Gastroesophageal sphincter (tissue), 4 donors: ENCODE results near the gene CARD9. TPM values are rescaled to one million over a fixed set of nuclear protein-coding genes. Genes with fewer than 3 reads are reported as not detected.
A peak's percentile ranks its signal among the peaks of the same experiment; 100 is the strongest.

Experiments
- ATAC-seq: fragments of 150-250 bp; one replicate; pipeline ENCODE4 v1.9.1; 2016; ENCODE audit warnings: mild to moderate bottlenecking, moderate library complexity
- H3K27ac ChIP-seq, 4 donors: fragments of 200-600 bp; sonication (generic) in 3 of 4; 1 replicate in 3 of 4; 2 replicates in 1 of 4; pipeline ENCODE4 v1.5.1; 2016 to 2019
- H3K27me3 ChIP-seq: fragments of 200-600 bp; sonication (generic); one replicate; pipeline ENCODE4 v1.5.1; 2019
- H3K36me3 ChIP-seq, 2 donors: fragments of 200-600 bp; sonication (generic); one replicate each; pipeline ENCODE4 v1.5.1; 2019; ENCODE audit warnings: control low read depth in 1 of 2
- H3K4me1 ChIP-seq, 3 donors: fragments of 200-600 bp; sonication (generic); 1 replicate in 2 of 3; 2 replicates in 1 of 3; pipeline ENCODE4 v1.5.1; 2016 to 2019; ENCODE audit warnings: control low read depth in 2 of 3
- H3K4me3 ChIP-seq, 2 donors: fragments of 200-600 bp; sonication (generic); one replicate each; pipeline ENCODE4 v1.5.1; 2019; ENCODE audit warnings: mild to moderate bottlenecking in 1 of 2, moderate library complexity in 1 of 2
- H3K9me3 ChIP-seq, 3 donors: fragments of 200-600 bp; sonication (generic); one replicate each; pipeline ENCODE4 v1.5.1; 2017 to 2019; ENCODE audit warnings: control low read depth in 2 of 3
- EP300 ChIP-seq: sonication (generic); formaldehyde crosslinking; IDR thresholded peaks from one replicate; pipeline ENCODE4 v1.6.1; 2017; ENCODE audit warnings: antibody characterized with exemption, mild to moderate bottlenecking
- POLR2A ChIP-seq, 2 donors: fragments of 450-650 bp; IDR thresholded peaks; one replicate each; pipeline ENCODE4 v1.6.1; 2017; ENCODE audit warnings: antibody characterized with exemption in 2 of 2, mild to moderate bottlenecking in 2 of 2, moderate library complexity in 1 of 2
- POLR2AphosphoS5 ChIP-seq: sonication (generic); formaldehyde crosslinking; IDR thresholded peaks from one replicate; pipeline ENCODE4 v1.6.1; 2017; ENCODE audit warnings: antibody characterized with exemption
- WGBS, 2 donors: methylation state at CpG; one replicate each; pipeline ENCODE4 v1.1.5; 2018; ENCODE audit warnings: low coverage in 1 of 2; 5-methylcytosine and 5-hydroxymethylcytosine counted together
- total RNA-seq, 4 donors: library from RNA; depleted of rRNA; stranded (reverse); fragments of >200 nt; gene quantifications; one replicate each; pipeline ENCODE4 v1.1.0, GENCODE V29; 2016
- TF ChIP-seq, protein P1 (sequence below), 4 experiments: fragments of 200-600 bp in 2 of 4; fragments of 450-650 bp in 2 of 4; sonication (generic) in 1 of 4; IDR thresholded peaks; one replicate each; pipeline ENCODE4 v1.5.1; 2017 to 2019; ENCODE audit warnings: antibody characterized with exemption in 4 of 4, mild to moderate bottlenecking in 2 of 4, moderate library complexity in 2 of 4

The CARD9 gene
- total RNA-seq, 4 donors from 2014 or later, result 1.3 to 2.3 (median 1.8) TPM

DNA sequence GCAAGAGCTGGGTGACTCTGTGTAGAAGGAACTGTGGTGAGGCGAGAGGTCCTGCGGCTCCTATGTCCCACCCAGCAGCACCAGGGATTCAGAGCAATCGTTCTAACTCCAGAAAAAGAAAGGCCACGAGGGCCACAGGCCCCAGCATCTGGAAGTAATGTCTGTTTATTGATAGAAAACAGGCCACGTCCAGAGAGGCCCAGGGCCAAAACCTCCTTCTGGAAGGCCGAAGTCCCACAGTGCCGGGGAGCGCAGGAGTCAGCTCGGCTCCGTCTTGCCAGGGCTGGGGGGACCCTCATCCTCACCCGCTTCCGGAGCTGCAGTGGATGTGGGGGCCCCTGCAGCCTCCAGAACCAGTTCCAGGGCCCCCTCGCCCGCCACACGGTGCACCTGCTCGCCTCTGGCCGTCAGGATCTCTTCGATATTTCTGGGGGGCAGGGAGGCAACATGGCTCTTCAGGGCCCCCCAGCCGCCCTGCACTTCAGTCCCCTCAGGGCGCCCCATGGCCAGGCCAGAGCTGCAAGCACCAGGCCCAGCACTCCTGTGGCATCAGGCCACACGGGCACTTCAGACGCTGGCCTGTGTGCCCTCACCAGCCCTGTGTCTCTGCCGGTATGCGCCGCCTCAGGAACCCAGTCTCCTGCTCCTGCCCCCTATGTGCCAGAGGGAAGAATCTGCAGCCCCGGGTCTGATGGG is 11.6 kb downstream of the CARD9 start:
- no peaks in the 10 kb centered on the region for H3K9me3 ChIP-seq
- H3K4me3 ChIP-seq, result no peak overlapping the region
- ATAC-seq, result no peak
- H3K27ac ChIP-seq, result peak overlapping the region in 3 of 4 donors; percentile 90 to 97 (median 95)
- WGBS, 2 donors, result 90% methylated on average over 2 of the region's 26 CpGs; no CpG with 5 or more reads in 1 of the 2 donors
- H3K4me1 ChIP-seq, result peaks cover 0 to 40% (median 17%) of the 10 kb centered on the region in 3 donors
- peak; percentile 3 for TF ChIP-seq POLR2AphosphoS5
- TF ChIP-seq POLR2A (IDR thresholded peaks at IDR 0.05), result no peak
- TF ChIP-seq, protein P1, sequence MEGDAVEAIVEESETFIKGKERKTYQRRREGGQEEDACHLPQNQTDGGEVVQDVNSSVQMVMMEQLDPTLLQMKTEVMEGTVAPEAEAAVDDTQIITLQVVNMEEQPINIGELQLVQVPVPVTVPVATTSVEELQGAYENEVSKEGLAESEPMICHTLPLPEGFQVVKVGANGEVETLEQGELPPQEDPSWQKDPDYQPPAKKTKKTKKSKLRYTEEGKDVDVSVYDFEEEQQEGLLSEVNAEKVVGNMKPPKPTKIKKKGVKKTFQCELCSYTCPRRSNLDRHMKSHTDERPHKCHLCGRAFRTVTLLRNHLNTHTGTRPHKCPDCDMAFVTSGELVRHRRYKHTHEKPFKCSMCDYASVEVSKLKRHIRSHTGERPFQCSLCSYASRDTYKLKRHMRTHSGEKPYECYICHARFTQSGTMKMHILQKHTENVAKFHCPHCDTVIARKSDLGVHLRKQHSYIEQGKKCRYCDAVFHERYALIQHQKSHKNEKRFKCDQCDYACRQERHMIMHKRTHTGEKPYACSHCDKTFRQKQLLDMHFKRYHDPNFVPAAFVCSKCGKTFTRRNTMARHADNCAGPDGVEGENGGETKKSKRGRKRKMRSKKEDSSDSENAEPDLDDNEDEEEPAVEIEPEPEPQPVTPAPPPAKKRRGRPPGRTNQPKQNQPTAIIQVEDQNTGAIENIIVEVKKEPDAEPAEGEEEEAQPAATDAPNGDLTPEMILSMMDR (IDR thresholded peaks at IDR 0.05), result no peak
- H3K27me3 ChIP-seq, result peaks cover 22% of the 10 kb centered on the region
- H3K36me3 ChIP-seq, result peaks cover 0 to 35% of the 10 kb centered on the region in 2 donors

DNA sequence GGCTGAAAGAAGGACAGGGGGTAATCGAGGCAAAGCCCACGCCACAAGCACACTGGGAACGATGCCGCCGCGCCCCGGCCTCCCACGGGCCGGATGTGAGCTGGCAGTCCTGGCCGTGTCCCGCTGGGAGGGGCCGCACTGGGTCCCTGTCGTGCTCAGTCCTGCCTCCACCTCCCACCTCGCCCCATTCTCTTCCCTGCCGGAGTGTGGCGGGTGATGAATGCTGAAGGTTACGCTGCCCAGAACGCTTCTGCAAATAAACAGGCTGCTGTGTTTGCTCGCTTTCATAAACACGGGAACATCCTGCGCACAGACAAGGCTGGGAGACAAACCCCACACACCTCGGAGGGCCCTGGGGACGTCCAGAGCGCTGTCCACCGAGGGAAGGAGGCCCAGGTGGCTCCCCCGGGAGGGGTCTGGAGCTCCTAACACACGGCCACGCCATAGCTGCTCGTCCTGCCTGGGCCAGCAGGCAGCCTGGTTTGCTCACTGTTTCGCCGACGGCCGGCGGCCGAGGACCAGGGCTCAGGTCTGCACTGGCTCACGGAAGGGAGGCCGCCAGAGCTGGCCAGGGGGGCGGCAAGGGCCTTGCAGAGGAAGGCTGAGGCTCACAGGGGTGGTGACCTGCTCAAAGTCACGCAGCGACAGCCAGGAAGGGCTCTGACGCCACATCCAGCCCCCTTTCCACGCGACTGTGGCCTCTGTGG is 12.3 kb downstream of the CARD9 start:
- WGBS, 2 donors, result 35 to 50% methylated on average over 5 to 10 of the region's 43 CpGs
- H3K4me3 ChIP-seq, result no peak overlapping the region
- peaks cover 0 to 40% (median 17%) of the 10 kb centered on the region in 3 donors for H3K4me1 ChIP-seq

DNA sequence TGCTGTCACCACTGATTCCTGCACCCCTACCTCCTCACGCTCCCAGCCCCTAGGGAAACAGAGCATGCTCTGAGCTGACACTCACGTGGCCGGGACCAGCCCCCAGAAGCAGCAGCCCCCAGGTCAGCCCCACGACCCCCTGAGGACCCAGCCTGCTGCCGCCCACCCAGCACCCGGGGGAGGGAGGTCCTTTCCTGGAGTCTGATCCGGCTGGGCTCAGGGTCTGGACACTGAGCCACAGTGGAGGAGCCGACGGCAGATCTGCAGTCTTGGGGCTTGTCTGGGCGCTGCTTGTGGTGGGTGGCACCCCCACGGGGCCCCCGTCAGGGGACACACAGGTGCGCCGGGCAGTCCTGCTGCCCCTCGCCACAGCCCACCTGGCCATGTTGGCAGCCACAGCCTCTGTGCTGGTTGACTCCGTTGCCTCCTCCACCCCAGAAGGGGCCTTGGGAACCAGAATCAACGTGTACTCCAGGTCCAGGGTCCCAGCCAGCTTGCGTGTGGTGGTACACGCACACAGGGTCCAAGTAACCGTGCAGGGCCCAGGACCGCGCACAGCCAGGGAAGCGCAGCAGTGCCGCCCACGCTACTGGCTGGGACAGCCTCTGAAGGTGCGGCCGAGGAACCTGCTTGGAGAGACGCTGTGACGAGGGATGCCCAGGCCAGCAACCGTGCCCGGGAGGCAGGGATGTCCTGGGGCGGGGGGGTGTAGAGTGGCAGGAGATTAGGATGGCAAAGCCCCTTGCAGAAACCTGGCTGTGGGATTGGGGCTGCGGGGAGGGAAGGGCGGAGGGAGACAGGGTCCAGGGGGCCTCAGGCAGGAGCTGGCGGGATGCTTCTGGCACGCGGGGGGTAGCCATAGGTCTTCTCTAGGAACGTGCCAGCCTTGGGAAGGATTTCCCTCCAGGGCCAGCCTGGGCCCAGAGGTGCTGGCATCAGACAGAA is 13.4 kb downstream of the CARD9 start:
- Histone ChIP-seq H3K27me3 (peaks cover 10% of the 10 kb centered on the region), H3K27ac (no peak overlapping the region), H3K4me3 (no peak overlapping the region), H3K4me1 (peaks cover 0 to 50% (median 17%) of the 10 kb centered on the region in 3 donors), H3K36me3 (peaks cover 0 to 49% of the 10 kb centered on the region in 2 donors), H3K9me3 (no peaks in the 10 kb centered on the region)
- 83 to 88% methylated on average over 2 to 4 of the region's 38 CpGs for WGBS, 2 donors
- TF ChIP-seq POLR2AphosphoS5 (no peak), POLR2A (IDR thresholded peaks at IDR 0.05) (no peak), EP300 (no peak)
- TF ChIP-seq, protein P1 (IDR thresholded peaks at IDR 0.05), result no peak
- ATAC-seq, result no peak

More for the DNA sequence above, 12.3 kb downstream of the CARD9 start:
- Histone ChIP-seq H3K27me3 (peaks cover 15% of the 10 kb centered on the region), H3K36me3 (peaks cover 0 to 42% of the 10 kb centered on the region in 2 donors), H3K27ac (peak overlapping the region in 3 of 4 donors; percentile 28 to 97 (median 90)), H3K9me3 (no peaks in the 10 kb centered on the region)
- no peak for ATAC-seq
- no peak for TF ChIP-seq POLR2AphosphoS5
- no peak for TF ChIP-seq EP300
- TF ChIP-seq, protein P1 (IDR thresholded peaks at IDR 0.05), result no peak
- no peak for TF ChIP-seq POLR2A (IDR thresholded peaks at IDR 0.05)

DNA sequence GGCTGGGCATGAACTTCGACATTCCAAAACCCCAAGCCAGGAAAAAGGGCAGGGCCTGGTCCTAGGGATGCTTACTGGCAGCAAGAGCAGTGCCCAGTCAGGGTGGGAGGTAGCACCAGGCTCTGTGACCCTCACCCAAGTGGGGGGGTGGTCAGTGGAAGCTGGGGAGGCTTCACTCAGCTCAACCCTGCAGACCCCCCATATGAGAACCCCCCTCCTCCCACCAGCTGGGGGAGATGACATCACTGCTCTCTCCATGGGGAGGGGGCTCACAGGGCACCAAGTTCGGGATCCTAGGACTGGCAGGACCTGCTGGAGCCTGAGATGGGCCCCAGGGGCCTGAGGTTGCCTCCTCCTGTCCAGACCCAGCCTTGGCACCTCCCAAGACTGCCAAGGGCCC is 14.6 kb downstream of the CARD9 start:
- no peak for ATAC-seq
- no CpG with 5 or more reads among the region's 2 CpGs for WGBS, 2 donors
- no peak for TF ChIP-seq POLR2AphosphoS5
- TF ChIP-seq POLR2A (IDR thresholded peaks at IDR 0.05), result no peak
- TF ChIP-seq EP300, result no peak
- TF ChIP-seq, protein P1 (IDR thresholded peaks at IDR 0.05), result no peak
- Histone ChIP-seq H3K4me3 (no peak overlapping the region), H3K4me1 (peaks cover 0 to 56% (median 22%) of the 10 kb centered on the region in 3 donors), H3K27me3 (peaks cover under 1% of the 10 kb centered on the region), H3K9me3 (no peaks in the 10 kb centered on the region), H3K36me3 (peaks cover 0 to 49% of the 10 kb centered on the region in 2 donors), H3K27ac (no peak overlapping the region)
